Suppressor macrophage treated with lipopolysaccharide for 4 hours (primary cell): ENCODE data around the gene PTPN20.

Experiments
- DNase-seq: peaks from one replicate; pipeline ENCODE4 v3.0.0-alpha.2; 2020

PTPN20 gene

DNA sequence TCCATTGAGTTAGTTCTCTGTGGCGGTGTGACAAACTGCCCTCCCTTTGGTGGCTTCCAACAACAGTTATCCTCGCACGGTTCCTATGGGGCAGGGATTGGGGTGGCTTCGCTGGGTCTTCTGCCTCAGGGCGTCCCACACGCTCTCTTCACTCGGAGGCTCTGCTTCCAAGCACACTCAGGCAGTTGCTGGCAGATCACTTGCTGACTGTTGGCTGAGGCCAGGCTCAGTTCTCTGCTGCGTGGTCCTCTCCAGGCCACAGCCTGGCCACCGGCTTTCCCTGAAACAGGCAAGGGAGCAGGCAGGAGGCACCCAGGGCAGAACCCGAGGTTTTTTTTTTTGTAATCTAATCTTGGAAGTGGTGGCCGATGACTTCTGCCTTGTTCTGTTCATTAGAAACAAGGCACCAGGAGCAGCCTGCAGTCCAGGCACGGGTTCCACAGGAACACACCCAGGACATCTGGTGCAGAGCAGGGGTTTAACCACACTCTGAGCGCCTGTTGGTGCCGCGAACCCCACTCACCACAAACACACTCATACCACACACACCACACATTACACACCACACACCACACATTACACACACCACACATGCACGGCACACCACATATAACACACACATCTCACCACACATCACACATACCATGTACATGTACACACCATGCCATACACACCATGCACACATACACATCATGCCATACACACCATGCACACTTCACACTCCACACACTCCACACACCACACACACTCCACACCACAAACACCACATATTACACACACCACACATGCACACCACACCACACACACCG, 112.2 kb downstream of the PTPN20 start:
- DNase-seq = no peak

DNA sequence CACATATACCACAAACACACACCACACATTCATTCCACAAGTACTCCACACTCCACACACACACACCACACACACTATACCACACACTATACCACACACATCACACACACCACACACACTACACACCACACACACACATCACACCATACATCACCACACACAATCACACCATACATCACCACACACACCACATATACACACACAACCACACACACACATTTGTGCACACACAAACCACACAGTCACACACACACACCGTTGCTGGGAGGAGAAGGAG, 112.8 kb downstream of the PTPN20 start:
- DNase-seq = no peak

DNA sequence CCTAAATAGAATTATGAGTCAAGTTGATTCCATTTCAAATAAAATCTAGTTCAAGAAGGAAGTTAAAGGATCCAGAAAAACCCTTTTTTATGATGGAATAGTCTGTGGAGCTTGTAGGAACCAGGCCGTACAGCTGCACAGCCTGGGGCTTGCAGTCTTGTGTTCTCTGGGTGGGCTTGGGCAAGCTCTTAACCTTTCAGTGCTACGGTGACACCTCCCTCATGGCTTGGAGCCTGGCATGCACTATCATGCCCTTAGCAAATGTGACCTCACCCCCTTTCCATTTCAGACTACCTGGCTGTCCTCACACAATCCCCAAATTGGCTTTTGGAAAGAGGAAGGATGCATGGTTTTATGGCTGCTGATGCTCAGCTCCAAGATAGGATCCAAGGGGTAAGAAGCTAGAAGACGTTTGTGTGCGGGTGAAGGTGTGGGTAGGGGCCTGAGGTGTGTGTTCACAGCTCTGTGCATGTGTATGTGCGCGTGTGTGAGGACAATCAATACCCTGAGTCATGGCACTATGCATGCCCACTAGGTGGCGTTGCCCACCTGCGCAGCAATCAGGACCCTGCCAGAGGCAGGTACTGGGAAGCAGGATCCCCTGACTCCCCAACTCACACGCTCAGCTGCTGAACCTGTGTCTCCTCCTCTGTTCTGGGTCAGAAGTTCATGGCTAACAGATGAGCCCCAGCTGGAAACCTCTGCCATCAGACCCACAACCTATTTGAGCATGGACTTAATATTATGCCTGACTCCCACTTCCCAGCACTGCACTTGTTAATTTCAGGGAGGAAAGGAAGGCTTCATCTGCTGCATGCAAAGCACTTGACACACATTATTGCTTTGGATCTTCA, 113.4 kb downstream of the PTPN20 start:
- DNase-seq = peak; percentile 40

- no peak for DNase-seq
Measured at GRCh38 chr10:47025253-47025539, 114.0 kb downstream of the PTPN20 start.

- no peak for DNase-seq
Measured at GRCh38 chr10:47025540-47026300, 114.5 kb downstream of the PTPN20 start.

GRCh38 chr10:47026301-47027107, 115.3 kb downstream of the PTPN20 start:
- no peak for DNase-seq

DNA sequence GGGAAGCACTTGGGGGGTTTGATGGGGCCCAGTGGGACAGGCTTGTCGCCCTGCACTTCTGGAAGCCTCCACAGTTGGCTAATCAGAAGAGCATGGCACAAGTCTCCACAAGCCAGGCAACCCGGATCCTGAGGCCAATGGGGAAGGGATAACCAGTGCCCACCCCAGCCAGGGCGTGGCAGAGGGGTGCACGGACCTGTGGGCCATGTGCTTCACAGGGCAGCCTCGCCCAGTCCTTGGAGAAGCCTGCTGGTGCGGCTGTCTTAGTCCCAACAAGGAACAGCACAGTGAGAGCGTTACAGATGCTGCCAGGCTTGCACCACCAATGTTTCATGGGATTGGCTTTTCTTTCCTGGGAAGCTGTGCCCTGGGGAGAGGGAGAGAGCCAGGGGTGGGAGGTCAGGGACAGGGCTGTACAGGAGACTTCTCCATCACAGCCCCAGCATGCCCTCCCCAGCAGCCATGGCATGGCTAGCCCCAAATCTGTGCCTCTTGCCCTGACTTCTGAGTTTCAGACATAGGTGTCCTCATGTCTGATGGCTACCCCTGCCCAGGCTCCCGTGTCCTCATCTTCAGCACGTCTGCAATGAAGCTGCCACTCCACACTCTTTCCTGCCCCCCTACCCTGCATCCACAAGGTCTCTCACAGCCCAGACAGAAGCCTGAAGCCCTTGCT, 116.0 kb downstream of the PTPN20 start:
- DNase-seq = no peak

DNA sequence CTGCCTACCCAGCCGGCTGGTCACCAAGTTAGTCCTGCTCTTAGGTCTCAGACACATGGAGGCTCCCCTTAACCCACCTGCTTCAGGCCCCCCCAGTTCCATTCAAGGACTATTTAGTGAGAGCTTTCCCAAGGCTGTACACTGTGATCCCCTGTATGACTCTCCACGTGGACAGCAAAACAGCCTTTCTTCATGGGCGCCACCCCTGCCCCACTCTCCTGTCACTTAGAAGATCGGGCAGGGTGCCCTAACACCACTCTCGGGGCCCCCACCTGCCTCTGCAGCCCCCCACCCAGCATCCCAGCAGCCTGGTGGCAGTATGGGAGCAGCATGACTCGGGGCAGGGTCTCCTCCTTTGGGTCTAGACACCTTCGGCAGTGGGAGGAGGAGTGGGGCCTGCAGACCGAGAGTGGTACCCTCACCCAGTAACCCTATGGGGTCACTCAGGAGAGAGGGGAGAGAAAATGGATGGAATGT, 116.6 kb downstream of the PTPN20 start:
- no peak for DNase-seq

DNA sequence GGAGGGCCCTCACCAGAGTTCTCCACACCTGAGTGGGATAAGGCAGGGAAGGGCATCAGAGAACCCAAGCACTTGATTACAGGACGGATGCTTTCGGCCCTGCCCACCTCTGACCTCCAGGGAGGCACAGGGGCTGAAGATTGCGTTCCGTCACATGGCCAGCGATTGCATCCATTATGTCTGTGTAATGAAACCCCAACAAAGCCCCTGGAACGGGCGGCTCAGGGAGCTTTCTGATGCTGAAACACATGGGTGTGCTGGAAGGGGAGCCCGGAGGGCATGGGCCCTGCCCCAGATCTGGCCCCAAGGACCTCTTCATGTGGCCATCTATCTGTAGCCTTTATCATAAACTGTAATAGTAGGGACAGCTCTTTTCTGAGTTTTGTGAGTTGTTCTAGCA, 117.2 kb downstream of the PTPN20 start:
- no peak for DNase-seq

GRCh38 chr10:47029181-47030009, 118.2 kb downstream of the PTPN20 start:
- DNase-seq = no peak

DNA sequence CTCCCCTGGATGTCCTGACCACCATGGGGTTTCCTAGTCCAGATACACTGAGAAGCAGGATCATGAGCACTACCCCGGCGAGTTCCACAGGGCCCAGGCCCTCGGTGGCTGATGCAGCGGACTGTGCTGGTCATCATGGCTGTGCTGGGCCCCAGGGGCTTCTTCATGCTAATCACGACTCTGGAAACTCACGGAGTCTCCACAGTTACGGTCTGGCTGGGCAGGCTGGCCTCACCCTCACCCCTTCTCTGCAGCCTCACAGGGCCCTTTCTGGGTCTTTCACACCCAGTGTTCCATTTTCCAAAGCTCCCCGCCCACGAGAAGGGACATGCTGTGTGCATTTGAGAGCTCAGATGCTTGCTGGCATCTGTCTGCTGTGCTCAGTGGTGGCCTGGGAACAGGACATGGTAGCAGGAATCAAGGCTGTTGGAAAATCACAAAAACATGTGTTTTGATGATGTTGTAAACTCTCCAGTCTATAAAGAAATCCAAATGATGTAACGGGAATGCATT, 119.0 kb downstream of the PTPN20 start:
- DNase-seq = no peak

DNA sequence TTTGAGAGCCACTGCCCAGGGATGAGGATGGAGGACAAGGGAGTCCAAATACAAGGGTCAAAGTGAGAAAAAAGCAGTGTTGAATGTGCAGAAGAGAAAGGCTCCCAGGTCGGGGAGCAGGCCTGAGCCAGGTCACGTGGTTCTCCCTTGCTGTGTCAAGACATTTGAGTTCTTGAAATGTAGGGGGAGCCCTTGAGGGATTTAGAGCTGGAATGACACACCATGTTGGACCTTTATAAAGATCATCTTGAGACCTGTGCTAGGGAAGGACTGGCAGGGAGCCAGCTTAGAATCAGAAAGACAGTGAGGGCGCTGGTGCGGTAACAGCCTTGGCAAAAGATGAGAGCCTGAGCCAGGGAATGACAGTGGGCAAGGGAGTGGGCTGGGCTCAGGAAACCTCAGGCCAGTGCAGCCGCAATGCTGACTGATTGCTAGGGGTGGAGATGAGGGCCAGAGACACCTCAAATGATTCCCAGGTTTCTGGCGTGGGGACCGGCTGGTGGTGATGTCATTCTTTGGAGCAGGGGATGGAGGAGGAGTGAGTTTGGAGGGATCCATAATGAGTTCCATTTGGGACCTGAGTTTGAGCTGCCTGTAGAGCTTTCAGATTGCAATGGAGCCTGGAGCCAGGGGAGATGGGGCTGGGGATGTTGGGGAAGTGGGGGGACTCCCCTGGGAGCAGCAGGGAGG, 120.1 kb downstream of the PTPN20 start:
- no peak for DNase-seq

- DNase-seq = no peak
Measured at GRCh38 chr10:47031901-47032465, 120.8 kb downstream of the PTPN20 start.

GRCh38 chr10:47033081-47033480, 121.9 kb downstream of the PTPN20 start:
- no peak for DNase-seq

- DNase-seq = no peak
Measured at GRCh38 chr10:47033541-47034270, 122.5 kb downstream of the PTPN20 start.

GRCh38 chr10:47034441-47035051, 123.3 kb downstream of the PTPN20 start:
- no peak for DNase-seq

DNA sequence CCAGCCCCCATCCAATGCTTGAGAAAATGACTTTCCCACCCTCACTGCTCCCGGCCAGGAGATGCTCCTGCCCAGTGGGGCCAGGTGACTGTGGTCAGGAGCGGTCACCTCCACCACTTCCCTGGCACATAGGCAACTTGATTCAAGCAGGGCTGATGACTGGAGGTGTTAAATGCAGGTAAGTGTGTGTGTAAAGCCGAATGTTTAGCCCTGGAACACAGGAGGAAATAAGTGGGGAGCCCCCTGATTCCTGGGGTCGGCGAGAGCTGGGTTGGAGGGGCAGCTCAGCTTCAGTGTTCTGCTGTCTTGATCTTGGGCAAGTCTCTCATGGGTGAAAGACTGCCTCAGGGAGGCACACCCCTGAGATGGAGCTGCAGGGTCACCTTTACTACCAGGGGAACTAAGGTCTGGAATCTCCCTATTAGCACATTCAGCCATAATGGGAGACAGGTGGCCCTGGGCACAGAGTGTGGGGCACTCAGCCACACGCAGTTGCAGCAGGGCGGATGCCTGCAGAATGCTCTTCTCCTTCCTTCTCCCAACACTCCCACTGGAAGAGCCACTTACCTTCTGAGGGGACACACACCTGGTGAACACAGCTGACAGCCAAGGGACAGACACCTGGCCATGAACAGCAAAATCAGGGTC, 124.1 kb downstream of the PTPN20 start:
- DNase-seq = no peak

DNA sequence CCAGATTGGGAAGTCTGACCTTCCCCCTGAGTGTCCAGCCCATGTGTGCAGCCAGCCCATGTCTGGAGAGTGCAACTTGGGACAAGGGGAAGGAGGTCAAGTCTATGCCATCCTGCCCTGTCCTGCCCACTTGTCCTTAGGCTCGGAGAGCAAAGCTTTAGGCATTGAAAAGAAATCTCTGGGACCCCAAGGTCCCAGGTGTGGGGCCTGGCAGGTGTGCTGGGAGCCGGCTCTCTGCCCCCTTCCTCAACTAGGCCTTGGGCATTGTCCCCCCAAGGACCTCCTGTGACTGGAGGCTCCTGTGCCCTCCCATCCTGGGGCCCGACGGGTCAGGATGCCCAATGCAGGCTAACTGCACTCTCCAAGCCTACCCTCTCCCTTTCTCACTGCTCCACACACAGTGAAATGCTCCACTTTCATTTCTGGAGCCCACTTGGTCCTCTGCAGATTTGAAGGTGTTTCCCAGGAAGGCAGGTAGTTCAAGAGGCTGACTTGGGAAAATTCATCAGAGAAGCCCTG, 124.7 kb downstream of the PTPN20 start:
- no peak for DNase-seq
